NCI-H2107 treated with DMSO at 0.1 percent for 48 hours (cell line): ENCODE measurements around the gene ZNF138.

Experiments
- DNase-seq: peaks from one replicate; lab custom pipeline; 2025; ENCODE audit not compliant: unreplicated experiment; lab: John Stamatoyannopoulos, UW

ZNF138 gene

GRCh38 chr7:64874562-64875250 is 80.5 kb downstream of the ZNF138 start:
- DNase-seq = no peak

DNA sequence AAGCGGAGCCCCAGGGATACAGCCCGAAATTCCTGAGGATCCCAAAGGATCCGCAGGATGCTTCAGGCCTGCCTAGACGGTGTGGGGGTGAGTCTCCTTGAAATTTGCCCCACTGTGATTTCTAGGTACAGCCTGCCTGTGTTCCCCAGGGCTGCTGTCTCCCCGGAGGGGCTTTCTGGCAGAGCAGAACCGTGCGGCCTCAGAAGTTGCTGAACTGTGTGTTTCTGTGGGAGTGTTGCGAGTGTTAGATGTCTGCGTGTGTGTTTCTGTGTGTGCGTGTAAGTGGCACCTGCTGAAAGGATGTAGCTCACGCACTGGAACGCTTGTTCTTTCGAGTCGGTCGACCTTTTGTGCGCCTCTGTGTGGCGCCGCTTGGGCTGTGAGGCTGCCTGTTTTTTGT is 81.0 kb downstream of the ZNF138 start:
- no peak for DNase-seq

DNA sequence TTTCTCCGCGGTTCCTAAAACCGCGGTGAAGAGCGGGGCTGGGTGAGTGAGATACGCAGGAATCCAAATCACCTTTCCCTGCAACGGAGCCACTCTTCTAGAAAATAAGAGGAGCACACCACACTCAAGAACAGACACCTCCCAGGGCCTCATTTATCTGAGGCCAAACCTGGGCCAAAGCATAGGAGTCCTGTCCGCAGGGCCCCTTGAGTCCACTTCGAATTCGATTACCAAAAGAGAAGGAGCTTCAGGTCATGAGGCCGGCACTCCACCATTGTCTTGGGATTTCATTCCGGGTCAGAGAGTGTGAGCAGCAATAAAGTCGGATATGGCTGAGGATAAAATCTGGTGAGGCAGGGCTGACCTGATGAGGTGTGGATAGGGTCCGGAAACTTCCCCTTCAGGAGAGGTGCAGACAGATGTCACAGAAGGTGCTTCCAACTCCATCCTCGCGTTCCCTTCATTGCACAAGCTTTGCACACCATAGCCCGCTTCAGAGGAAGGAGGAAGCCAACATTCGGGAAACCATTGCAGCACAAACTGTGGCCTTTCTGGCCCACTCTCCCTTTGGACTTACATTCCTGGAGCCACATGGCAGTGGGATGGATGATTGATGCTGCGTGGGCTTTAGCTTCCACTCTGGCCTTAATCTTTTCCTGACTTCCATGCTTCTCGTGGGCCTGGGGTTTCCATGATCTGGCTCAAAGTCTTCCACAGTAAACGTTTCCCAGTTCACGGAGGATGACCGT is 81.6 kb downstream of the ZNF138 start:
- DNase-seq = no peak

DNA sequence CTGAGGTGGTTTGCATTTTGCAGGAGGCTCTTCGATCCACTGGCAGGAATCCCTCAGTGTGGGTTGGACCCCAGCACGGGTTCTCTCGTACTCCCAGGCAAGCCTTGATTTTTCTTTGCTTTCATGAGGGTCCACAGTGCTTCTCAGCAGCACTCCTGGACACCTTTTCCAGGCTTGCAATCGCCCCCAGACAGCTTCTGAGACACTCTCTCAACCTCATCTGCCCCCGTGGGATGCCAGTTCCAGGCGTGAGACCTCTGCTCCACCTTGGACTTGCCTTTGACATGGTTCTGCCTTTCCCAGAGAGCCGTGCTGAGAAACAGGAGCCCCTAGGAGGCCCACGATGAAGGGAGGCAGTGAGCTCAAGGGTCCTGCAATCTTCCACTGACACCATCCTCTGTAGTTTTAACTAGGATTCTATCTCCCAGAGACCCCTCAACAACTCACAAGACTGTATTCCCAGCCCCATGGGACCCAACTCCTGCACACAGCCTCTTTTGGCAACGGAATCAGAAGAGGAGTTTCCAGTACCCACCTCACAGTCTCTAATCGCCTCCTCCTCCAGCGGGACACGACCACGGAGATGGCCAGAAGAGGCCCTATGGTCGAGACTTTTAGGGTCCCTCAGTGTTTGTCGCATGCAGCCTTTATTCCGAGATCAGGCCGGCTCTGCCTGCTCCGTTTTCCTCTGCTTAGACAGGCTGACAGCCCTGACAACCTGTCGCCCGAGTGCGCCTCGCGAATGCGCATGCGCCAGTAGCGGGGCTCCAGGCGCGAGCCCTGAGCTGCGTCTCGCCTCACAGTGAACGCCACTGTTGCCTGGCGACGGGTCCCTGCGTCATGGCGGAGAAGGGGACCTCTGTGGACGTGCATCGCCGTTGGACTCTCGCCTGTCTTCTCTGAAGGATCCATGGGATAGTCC is 82.8 kb downstream of the ZNF138 start:
- peak; percentile 10 for DNase-seq

DNA sequence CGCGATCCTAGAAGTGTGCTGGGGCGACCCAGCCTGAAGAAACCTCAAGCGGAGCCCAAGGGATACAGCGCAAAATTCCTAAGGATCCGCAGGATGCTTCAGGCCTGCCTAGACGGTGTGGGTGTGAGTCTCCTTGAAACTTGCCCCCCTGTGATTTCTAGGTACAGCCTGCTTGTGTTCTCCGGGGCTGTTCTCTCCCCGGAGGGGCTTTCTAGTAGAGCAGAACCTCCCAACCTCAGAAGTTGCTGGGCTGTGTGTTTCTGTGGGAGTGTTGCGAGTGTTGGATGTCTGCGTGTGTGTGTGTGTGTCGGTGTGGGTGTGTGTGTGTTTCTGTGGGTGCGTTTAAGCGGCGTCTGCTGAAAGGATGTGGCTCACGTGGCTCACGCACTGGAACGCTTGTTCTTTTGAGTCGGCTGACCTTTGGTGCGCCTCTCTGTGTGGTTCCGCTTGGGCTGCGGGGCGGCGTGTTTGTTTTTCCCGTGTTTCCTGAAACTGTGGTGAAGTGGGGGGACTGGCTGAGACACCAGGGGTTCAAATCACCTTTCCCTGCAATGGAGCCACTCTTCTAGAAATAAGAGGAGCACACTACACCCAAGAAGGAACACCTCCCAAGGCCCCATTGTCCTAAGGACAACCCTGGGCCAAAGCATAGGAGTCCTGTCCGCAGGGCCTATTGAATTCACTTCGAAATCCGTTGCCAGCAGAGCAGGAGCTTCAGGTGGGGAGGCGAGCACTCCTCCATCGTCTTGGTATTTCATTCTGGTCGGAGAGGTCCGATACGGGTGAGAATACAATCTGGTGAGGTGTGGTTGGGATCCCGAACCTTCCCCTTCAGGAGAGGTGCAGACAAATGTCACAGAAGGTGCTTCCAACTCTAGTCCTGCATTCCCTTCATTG is 83.7 kb downstream of the ZNF138 start:
- no peak for DNase-seq

DNA sequence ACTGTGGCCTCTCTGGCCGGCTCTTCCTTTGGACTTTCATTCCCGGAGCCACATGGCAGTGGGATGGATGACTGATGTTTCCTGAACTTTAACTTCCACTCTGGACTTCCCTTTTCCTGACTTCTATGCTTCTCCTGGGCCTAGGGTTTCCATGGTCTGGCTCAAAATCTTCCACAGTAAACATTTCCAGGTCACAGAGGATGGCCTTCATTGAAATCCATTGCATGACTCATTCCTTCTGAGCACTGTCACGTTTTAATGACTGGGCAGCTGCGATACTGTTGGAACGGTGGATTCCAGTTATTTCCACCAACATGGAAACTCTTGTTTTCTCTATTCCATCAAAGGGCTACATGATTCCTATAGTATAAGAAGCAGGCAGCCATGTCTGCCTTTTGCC is 84.5 kb downstream of the ZNF138 start:
- no peak for DNase-seq

DNA sequence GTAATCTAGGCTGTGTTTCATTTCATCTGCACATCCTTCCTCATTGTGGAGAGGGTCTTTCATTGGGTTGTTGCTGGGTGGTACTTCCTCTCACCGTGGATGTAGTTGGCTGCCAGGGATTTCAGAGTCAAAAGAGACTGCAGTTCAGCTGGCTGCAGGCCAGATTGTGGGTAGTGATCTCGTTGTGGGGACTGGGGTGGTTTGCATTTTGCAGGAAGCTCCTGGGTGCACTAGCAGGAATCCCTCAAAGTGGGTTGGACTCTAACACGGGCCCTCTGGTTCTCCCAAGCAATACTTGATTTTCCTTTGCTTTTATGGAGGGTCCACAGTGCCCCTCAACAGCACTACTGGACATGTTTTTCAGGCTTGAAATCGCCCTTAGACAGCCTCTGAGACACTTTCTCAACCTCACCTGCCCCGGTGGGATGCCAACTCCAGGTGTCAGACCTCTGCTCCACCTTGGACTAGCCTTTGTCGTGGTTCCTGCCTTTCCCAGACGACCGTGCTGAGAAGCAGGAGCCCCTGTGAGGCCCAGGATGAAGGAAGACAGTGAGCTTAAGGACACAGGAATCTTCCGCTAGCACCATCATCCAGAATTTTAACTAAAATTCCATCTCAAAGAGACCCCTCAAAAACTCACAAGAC is 85.0 kb downstream of the ZNF138 start:
- DNase-seq = no peak

GRCh38 chr7:64879800-64880199 is 85.6 kb downstream of the ZNF138 start:
- DNase-seq = no peak

DNA sequence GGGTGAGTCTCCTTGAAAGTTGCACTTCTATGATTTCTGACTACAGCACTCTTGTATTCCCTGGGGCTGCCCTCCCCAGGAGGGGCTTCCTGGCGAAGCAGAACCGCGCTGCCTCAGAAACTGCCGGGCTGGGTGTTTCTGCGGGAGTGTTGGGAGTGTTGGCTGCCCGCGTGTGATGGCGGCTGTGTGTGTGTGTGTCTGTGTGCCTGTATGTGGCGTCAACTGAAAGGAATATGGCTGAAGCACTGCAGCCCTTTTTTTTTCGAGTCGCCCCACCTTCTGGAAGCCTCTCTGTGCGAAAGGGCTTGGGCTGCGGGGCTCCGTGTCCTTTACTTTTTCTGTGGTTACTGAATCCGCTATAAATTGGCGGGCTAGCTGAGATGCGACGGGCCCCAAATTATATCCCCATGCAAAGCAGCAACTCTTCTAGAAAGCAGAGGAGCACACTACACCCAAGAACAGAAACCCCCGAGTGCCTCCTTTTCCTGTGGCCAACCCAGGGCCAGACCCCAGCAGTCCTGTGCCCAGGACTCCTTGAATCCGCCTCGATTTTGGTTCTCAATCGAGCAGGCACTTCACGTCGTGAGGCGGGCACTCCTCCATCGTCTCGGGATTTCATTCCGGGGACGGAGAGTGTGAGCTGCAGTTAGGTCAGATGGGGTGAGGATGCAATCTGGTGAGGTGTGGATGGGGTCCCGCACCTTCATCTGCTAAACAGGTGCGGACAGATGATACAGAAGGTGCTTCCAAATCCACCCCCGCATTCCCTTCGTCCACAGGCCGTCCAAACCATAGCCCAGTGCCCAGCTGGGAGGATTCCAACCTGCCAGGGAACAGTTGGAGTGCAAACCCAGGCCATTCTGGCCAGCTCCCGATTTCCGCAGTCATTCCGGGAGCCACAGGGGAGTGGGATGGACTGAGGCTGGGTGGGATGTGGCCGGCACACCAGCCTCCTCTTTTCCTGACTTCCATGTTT is 86.4 kb downstream of the ZNF138 start:
- no peak for DNase-seq

- DNase-seq = no peak
Observed at GRCh38 chr7:64881461-64882287, 87.4 kb downstream of the ZNF138 start.

DNA sequence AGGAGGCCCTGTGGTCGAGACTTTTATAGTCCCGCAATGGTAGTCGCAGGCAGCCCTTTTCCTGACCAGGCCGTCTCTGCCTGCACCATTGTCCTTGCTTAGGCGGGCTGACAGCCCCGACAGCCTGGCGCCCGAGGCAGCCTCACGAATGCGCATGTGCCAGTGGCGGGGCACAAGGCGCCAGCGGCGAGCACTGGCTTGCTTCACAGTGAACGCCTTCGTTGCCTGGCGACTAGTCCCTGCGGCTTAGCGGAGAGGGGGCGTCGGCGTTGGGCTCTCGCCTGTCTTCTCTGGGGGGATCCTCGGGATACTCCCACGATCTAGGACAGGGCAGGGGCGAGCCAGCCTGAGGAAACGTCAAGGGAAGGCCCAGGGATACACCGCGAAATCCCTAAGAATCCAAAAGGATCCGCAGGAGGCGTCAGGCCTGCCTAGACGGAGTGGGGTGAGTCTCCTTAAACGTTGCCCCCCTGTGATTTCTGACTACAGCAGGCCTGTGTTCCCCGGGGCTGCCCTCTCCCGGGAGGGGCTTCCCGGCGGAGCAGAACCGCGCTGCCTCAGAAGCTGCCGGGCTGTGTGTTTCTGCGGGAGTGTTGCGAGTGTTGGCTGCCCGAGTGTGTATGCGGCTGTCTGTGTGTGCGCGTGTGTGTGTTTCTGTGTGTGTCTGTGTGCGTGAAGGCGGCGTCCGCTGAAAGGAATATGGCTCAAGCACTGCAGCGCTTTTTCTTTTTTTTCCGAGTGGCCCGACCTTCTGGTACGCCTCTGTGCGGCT is 88.3 kb downstream of the ZNF138 start:
- no peak for DNase-seq
